GM18526 (cell line): ENCODE data around the gene FOXO3.

Source experiments
- POLR2A ChIP-seq: IDR thresholded peaks from 3 replicates; pipeline ENCODE4 v1.6.1; 2011; ENCODE audit not compliant: insufficient read length; ENCODE audit errors: extremely low read depth

Gene FOXO3

DNA sequence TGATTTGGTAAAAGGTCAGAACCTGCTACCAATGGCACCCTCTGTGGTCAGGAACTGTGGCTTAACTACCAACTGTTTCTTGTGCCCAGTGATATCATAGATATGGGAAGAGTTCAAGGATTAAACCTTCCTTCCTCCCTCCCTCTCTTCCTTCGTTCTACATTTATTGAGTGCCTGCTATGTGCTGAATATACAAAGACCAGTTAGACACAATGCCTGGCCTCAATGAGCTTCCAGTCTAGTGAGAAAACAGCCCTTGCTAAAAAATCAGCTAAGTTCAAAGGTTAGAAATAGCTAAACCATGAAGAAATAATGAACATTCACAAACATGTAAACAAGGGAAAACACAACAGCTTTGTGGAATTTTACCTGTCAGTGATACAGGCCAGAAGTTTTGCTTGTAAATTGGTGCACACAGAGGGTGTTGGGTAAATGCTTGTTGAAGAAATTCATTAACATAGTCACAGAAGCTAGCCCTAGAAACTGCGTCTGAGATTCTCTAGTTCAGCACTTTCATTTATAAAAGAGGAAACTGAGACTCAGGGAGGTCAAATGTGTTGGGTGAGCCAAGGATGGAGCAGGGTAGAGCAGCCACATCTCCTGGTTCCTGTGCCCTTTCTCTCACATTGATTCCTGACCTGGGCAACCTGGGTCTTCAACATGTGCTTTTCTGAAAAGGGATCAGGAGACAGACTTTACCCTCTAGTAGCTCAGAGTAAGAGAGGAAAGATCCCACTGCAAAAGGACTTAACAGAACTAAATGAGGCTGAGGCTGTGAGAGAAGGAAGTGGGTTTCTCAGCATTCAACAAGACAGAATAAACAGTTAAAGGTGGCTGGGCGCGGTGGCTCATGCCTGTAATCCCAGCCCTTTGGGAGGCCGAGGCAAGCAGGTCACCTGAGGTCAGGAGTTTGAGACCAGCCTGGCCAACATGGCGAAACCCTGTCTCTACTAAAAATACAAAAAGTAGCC is 14.4 kb upstream of the FOXO3 start:
- TF ChIP-seq POLR2A, result no peak

DNA sequence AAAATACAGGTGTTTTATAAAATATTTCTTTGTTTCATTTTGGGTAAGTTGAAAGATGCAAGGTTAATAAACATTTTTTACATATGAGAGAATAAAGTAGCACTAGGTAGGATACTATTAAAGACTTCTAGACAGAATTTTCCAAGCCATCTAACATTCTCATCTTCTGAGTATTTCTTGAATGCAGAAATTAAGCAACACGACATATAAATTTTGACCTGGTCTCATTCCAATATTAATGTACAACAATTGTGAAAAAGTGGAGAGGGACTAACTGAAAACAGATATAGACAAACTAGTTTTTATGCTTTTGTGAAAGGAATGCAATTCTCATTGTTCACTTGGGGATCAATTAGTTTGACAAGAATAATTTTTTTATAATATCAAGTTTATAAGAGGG is 11.5 kb upstream of the FOXO3 start:
- TF ChIP-seq POLR2A, result no peak

DNA sequence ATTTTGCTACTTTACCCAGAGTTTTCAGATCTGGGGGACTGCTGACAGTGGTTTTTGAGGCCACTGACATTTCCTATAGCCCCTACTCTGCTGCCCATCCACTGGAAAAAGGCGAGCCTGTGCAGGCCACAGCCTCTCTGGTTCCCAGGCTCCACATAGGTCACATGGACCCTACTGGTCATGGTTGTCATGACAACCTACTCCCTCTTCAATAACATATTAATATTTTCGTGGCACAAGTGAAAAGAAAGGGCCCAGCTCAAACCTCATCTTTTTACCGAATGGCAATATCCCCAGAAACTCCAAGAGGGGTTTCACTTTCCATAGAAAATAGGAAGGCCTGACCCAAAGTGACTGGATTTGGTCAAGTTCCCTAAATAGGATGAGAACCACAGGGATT is 11.0 kb upstream of the FOXO3 start:
- TF ChIP-seq POLR2A, result no peak

DNA sequence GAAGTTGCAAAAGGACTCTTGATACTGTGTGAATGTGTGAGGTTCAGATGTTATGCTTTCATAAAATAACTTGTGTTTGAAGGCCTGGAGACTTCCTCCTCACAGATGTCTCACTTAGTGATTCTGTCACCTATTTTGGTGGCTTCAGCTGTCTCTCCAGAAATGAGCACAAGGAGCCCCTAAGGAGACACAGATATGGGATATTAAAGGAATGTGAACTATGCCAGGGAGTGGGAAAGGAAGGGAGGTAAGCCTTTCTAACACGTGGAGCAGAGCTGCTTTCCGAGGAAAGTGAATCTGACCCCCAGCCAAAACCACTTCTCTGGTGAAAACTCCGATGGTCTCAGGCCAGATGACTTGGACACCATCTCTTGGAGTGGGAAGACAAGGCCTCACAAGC is 10.5 kb upstream of the FOXO3 start:
- TF ChIP-seq POLR2A, result no peak

DNA sequence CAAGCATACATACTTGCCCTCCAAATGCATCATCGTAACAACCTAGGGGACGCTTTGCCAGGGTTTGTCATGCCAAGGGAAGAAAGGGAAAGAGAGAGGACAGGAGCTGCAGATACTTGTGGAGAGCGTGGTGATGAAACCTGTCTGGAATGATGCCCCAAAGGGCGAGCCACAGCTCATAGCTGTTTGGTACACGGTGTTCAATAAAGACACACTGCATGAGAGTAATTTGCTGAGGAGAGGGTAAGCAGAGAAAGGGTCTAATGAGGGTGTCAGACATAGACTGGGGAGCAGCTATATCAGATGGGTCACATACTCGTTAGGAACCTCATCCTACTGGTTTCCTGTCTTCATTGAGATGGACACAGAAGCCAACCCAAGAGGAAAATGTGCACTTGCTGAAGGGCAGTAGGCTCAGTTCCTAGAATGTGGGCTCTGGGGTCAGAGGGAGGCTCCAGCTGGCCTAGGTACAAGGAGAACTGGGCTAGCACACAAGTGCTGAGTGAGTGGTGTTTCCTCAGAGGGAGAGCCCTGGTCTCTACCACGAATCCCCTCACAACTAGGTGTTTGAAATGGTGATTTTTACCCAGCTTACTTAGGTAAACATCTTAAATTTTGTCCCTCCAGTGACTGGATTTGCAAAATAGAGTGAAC is 5.2 kb upstream of the FOXO3 start:
- no peak for TF ChIP-seq POLR2A

DNA sequence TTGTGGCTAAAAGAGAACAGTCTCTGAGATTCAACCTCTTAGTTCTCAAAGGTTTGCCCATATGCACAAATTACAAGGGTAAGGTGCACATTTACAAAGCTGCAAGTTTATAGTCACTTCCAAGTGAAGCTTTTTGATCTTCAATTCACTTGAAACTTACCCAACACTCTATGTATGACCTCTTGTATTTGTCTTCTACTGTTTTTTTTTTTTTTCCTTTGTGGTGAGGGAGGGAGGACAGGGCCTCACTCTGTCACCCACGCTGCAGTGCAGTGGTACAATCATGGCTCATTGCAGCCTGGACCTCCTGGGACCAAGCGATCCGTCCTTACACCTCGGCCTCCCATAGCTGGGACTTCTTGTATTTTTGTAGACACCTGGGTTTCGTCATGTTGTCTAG is 4.5 kb upstream of the FOXO3 start:
- TF ChIP-seq POLR2A, result no peak

DNA sequence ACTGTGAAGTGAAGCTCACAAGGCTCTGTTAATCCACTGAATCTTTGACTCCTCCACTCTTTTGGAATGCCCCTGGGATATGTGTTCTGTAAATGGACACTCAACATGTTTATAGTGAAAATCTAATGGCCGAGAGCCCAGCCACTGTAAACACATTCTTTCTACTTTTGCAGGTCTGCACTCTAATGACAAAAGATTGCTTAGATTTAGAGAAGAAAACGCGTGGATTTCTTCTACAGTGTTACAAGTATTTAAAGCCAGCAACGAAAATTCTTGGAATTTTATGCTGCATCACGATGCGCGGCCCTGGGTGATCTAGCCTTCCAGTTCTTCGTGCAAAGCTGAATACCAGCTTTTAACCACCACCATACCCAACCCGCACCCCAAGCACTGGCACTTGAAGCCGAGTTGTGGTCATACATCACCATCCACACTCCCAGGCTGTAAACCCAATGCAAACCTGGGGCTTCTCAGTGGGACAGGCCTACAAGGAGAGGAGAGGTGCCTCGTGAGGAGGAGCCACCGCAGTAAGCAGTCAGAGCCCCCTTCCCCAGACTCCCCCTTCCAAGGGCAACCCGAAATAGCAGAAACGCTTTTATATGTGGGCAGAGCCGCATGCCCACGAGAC is 3.7 kb upstream of the FOXO3 start:
- no peak for TF ChIP-seq POLR2A

DNA sequence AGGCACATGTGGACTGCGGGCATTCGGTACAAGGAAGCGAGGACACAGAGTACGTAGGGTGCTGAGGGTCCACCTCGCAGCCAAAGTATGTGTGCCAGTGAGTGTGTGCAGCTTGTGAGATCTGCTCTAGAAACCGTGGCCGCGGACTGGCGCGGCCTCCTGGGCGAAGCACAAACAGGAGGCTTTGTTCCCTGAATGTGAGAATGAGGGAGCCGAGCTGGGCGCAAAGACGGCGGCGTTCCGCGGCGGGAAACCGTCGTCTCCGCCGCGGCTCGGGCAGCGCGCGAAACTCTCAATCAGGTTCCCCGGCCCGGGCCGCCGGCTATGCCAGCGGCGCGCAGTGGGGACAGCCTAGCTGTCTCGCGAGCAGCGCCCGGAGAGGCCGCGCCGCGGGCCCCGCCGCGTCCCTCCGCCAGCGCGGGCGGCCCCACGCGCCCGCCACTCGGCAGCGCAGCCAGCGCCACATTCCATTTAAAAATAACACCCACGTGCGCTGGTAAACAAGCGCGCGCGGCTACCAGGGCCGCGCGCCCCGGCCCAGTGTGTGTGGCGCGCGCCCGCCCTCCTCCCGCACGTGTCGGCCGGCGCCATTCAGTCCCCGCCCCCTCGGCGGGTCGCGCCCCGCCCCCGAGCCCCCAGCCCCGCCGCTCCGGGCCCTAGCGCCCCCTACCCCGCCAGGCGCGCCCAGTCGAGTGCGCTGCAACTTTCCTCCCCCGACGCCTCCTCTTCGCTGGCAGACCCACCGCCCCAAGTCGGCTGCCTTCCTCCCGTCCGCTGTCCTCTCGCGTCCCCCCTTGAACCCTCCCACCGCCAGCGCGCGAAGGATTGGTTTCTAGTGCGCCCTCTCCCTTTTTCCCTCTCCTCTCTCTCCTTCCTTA is 3.0 kb upstream of the FOXO3 start:
- no peak for TF ChIP-seq POLR2A

DNA sequence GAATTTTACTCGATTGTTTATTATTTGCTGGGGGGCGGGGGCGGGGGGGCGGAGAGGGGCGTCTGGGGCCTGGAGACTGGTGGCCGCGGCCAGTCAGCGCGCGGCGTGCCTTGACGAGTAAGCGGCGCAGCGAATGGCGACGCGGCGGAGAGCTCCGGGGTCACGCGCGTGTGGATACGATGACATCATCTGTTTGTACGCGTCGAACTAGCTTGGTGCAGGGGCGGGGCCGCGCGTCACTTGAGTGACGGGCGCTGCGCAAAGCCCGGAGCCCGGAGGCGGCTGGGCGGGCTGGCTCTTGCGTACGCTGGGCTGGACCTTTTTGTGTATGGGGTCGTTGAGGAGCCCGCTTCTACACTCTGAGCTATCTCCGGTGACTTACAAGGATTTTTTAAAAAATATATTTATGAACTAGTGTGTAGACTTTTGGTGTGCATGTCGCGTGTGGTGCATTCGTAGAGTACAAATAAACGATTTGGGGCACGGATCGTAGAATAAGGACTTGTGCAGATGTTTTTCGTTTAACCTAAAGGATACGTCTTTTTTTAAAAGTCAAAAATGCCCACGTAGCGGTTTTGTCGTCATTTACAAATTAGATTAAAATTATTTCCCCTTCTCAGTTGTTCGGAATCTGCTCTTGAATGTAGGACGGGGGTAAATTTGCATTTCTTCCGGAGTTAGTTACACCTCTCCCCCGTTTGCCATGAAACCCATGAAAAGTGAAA is 2.2 kb upstream of the FOXO3 start:
- no peak for TF ChIP-seq POLR2A

DNA sequence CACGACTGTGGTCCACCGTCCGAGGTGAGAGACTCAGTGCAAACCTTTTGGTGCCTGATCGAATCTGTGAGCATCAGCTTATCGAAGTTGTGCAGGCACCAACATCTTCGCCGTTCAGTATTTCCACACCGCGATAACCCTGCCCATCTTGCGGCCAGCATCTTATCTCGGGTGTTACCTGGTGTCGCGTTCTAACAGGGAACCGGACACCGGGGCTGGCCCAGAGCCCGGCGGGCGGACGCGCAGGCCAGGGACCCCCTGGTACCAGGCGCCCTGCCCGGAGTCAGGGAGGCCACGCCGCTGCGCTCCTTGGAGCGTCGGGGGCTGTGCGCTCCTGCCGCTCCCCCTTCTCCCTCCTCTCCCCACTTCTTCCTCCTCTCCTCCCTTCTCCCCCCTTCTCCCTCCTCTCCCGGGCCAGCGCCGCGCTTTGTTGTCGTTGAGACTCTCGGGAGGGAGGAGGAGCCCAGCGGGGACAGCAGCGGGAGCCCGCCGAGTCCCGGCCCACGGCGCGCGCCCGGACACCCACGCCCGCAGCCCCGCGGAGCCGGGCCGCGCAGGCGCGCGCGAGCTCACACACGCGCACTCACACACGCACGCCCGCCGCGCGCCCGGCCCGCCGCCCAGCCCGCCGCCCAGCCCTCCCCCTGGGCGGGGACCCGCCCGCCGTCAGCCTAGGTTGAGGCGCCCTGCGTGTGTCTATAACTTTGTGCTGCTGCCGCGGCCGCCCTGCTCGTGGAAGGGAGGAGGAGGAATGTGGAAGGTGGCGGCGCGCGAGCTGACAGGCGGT is 1.4 kb upstream of the FOXO3 start:
- TF ChIP-seq POLR2A, result no peak

DNA sequence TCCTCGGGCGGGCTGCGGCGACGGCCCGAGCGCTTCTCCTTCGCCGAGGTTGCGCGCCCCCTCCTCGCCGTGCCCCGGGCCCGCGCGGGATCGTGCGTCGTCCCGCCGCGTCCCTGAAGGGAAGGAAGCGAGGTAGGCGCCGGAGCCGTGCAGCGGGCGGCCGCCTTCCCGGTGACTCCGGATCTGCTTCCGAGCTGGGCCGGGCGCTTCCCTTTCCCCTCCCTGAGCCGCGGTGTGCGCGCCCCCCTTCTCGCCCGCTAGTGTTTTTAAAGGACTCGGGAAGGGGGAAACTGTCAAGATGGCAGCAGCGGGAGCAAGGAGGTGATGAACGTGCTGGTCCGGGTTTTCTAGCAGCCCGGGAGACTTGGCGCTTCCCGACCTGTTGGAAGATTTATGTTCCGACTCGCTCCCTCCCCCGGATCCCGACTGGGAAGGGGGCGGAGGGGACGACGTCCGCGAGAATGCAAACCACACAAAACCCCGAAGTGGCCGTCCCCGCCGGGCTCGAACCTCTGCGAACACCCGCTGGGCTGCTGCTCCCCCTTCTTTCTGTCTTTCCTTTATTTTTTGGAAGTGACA is 744 bp upstream of the FOXO3 start:
- TF ChIP-seq POLR2A, result no peak

DNA sequence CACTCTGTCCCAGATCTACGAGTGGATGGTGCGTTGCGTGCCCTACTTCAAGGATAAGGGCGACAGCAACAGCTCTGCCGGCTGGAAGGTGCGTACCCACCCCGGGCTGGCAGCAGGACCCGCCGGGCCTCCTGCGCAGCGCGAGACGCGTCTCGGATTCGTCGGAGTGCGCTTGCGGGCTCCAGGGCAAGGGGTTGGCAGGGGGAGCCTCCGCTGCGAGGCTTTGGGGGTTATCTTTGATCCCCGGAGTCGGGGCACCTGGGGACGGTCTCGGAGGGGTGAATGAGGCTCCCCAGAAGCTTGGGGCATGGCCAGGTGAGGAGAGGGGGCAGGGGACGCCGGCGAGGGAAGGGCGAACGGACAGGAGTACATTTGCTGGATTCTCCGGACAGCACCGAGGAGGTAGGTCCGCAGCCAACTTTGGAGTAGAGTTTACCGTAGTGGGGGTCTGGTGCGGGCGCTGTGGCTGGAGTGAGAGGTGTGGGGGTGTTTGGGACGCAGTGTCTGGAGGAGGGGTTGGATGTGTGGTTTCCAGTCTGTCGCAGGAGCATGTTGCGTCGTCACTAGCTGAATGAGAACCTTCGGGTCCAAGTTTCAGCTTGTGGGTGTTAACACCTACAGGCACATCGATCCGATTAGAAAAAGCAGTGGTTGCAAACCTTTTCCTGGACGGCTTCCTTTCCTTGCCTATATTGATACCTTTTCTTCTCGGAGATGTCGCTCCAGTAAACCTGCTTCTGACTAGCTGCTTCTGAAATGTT is 1.2 kb downstream of the FOXO3 start:
- no peak for TF ChIP-seq POLR2A
